GM12875 (cell line): ENCODE measurements around the gene UPB1.

ENCODE experiments used
- H3K4me3 ChIP-seq: one replicate; pipeline ENCODE4 v1.5.1; 2011; ENCODE audit warnings: low read depth, low read length, control low read depth
- CTCF ChIP-seq: IDR thresholded peaks from 2 replicates; pipeline ENCODE4 v1.5.1; 2011; ENCODE audit warnings: low read depth, mild to moderate bottlenecking, control low read depth, inconsistent platforms, low read length, moderate library complexity, borderline replicate concordance; ENCODE audit not compliant: insufficient read depth

The UPB1 gene

DNA sequence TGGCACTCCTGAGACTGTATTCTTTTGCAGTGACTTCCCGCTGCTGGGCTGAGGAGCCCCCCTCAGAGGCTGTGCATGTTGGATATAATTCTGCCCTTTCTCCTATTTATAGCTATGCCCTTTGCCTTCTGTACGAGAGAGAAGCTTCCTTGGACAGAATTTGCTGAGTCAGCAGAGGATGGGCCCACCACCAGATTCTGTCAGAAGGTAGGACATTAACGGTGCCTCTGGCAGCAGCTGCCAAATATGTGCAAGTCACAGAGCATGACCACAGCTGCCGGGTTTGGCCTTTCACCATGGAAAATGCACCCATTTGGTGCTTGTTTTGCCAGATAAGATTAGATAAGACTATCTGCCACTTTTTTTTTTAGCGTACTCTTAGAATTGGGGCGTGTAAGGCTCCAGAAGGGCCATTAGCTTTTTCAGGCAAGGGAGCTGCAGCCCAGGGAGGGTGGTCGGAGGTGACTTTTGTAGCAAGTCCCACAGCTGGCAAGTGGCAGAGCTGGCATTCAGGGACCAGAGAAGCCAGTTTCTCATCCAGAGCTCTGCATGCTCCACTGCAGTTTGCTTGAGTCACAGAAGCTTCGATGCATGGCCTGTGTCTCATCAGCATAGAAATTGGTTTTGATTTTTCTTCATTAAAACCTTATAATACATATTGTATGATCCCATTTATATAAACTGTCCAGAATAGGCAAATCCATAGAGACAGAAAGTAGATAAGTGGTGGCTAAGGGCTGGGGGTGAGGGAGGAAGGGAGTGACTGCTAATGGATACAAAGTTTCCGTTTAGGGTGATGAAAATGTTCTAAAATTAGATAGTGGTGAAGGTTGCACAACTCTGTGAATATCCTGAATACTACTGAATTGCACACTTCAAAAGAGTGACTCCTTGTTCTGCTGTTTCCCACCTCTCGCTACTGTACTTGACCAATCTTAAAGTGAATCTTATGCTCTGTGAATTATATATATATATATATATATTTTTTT lies 15.8 kb downstream of the UPB1 start:
- no peak for TF ChIP-seq CTCF
- H3K4me3 ChIP-seq, result no peak overlapping the region

GRCh38 chr22:24512043-24512442 lies 16.9 kb downstream of the UPB1 start:
- no peak overlapping the region for H3K4me3 ChIP-seq
- TF ChIP-seq CTCF, result no peak

DNA sequence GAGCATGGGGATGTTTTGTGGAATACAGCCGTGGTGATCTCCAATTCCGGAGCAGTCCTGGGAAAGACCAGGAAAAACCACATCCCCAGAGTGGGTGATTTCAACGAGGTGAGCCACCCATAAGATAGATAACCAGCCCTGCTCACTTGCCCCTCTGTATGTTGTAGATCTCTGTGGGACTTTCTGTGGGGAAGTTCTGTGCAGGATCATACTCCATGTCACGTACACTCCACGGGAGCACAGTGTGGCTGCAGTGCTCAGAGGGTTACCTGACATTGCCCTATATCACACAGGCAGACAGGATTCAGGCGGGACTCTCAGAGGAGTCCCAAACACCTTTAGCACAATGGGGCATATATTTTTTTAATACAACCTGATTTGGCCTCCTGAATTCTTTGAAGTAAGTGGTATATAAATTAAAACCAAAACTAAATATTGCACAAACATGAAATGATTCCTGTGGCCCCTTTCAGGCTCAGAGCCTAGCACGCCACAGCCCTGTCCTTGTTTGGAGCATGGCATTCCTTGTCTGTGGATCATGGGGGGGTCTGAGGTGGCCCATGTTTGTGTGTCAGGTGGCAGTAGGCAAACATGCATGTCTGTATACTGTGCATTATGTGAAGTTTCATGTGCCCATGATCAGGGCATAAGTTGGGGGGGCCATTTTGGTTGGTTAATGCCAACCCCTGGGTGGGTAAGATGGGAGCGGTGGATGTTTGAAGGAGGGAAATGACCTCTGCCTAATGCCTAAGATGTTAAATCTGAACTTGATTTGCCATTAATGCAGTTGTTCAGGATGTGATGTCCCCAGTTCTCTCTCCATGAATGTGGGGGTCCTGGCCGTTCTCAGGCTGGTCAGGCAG lies 18.5 kb downstream of the UPB1 start:
- no peak for TF ChIP-seq CTCF
- no peak overlapping the region for H3K4me3 ChIP-seq

GRCh38 chr22:24514241-24515026 lies 19.3 kb downstream of the UPB1 start:
- no peak for TF ChIP-seq CTCF
- no peak overlapping the region for H3K4me3 ChIP-seq

DNA sequence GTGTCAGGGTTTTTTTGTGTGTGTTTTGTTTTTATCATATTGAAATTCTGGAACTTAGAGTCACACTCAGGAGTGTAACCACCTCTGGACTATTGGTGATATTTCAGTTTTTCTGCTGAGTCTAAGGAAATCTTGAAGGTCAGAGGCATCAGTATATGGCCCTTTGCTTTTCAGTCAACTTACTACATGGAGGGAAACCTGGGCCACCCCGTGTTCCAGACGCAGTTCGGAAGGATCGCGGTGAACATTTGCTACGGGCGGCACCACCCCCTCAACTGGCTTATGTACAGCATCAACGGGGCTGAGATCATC lies 19.9 kb downstream of the UPB1 start:
- TF ChIP-seq CTCF, result no peak
- no peak overlapping the region for H3K4me3 ChIP-seq

DNA sequence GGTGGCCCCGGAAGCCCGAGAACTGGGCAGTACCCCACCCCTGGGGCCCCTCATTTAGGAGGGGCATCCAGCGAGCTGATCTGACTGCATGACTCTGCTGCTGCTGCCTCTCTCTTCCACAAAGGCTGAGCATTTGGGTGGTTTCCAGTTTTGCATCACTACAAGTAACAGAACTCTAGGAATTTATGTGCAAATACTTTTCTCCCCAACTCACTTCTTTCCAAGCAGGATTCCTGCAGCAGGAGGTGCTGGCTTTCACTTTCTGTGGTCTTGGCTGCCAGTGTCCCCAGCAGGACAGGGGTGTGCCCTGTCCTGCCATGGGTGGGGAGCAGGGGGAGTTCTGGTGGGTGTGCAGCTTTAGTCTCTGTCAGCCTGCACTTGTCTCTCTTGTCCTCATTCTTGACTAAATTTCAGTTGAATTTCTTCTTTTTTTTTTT lies 21.2 kb downstream of the UPB1 start:
- TF ChIP-seq CTCF, result no peak
- no peak overlapping the region for H3K4me3 ChIP-seq
